GM12801 (cell line): ENCODE results near the gene CHP2.

Source experiments
- CTCF ChIP-seq: IDR thresholded peaks from one replicate; pipeline ENCODE4 v1.5.1; 2011; ENCODE audit warnings: control low read depth; ENCODE audit not compliant: insufficient read length; ENCODE audit errors: extremely low read depth

CHP2 gene

GRCh38 chr16:23734176-23734893 lies 20.5 kb upstream of the CHP2 start:
- no peak for TF ChIP-seq CTCF

GRCh38 chr16:23739516-23739915 lies 15.3 kb upstream of the CHP2 start:
- TF ChIP-seq CTCF: no peak

GRCh38 chr16:23741675-23742303 lies 13.0 kb upstream of the CHP2 start:
- no peak for TF ChIP-seq CTCF

GRCh38 chr16:23742766-23743165 lies 12.1 kb upstream of the CHP2 start:
- no peak for TF ChIP-seq CTCF

- TF ChIP-seq CTCF: no peak
Measured at GRCh38 chr16:23745263-23745662, 9.6 kb upstream of the CHP2 start.

GRCh38 chr16:23748630-23749029 lies 6.2 kb upstream of the CHP2 start:
- no peak for TF ChIP-seq CTCF

- TF ChIP-seq CTCF: no peak
Measured at GRCh38 chr16:23753908-23754593, 775 bp upstream of the CHP2 start.
